Heart left ventricle (tissue), 16 donors: ENCODE measurements around the gene GRIA1. TPM values are rescaled to one million over a fixed set of nuclear protein-coding genes. Genes with fewer than 3 reads are reported as not detected.

ENCODE experiments used
- ATAC-seq, 4 donors: fragments of 200-7000 bp; cut with Tn5 transposase; one replicate each; pipeline ENCODE4 v1.9.1; 2020 to 2022; ENCODE audit warnings: moderate library complexity in 4 of 4, mild to moderate bottlenecking in 3 of 4, moderate number of reproducible peaks in 1 of 4
- DNase-seq, 5 donors: peaks; one replicate each; pipeline ENCODE4 v3.0.0-alpha.2; 2020
- H3K27ac ChIP-seq, 12 donors: fragments of 200-600 bp; sonication (generic) in 4 of 12; one replicate each; pipeline versions ENCODE4 v1.5.0 to v1.8.0; 2016 to 2022; ENCODE audit warnings: mild to moderate bottlenecking in 2 of 12
- H3K27me3 ChIP-seq, 9 donors: fragments of 200-600 bp; sonication (generic) in 2 of 9; one replicate each; pipeline versions ENCODE4 v1.5.1 to v1.8.0; 2016 to 2022; ENCODE audit warnings: mild to moderate bottlenecking in 3 of 9
- H3K36me3 ChIP-seq, 9 donors: fragments of 200-600 bp; sonication (generic) in 2 of 9; one replicate each; pipeline versions ENCODE4 v1.5.0 to v1.8.0; 2018 to 2022; ENCODE audit warnings: mild to moderate bottlenecking in 2 of 9
- H3K4me1 ChIP-seq, 12 donors: fragments of 200-600 bp; sonication (generic) in 4 of 12; one replicate each; pipeline versions ENCODE4 v1.5.0 to v1.8.0; 2016 to 2022; ENCODE audit warnings: mild to moderate bottlenecking in 3 of 12
- H3K4me3 ChIP-seq, 12 donors: fragments of 200-600 bp; sonication (generic) in 4 of 12; one replicate each; pipeline versions ENCODE4 v1.5.0 to v1.8.0; 2017 to 2022; ENCODE audit warnings: mild to moderate bottlenecking in 9 of 12, moderate library complexity in 4 of 12
- H3K9me3 ChIP-seq, 12 donors: fragments of 200-600 bp; sonication (generic) in 4 of 12; one replicate each; pipeline versions ENCODE4 v1.5.0 to v1.8.0; 2016 to 2022; ENCODE audit warnings: mild to moderate bottlenecking in 1 of 12
- CTCF ChIP-seq, 12 donors: fragments of 200-600 bp; sonication (generic) in 4 of 12; IDR thresholded peaks; one replicate each; pipeline versions ENCODE4 v1.5.0 to v1.8.0; 2018 to 2022; ENCODE audit warnings: antibody characterized with exemption in 12 of 12, mild to moderate bottlenecking in 5 of 12
- POLR2A ChIP-seq, 2 donors: fragments of 450-650 bp; IDR thresholded peaks; one replicate each; pipeline ENCODE4 v1.6.1; 2017; ENCODE audit warnings: antibody characterized with exemption in 2 of 2, mild to moderate bottlenecking in 2 of 2, moderate library complexity in 2 of 2
- WGBS, 4 donors: extraction: QIAGEN DNeasy Blood & Tissue Kit in 2 of 4; methylation state at CpG; one replicate each; pipeline versions ENCODE4 v1.1.5 to v1.1.7; 2013 to 2018; 5-methylcytosine and 5-hydroxymethylcytosine counted together
- intact Hi-C, 10 donors: fragments of 100-400 bp; cut with DNase I; formaldehyde crosslinking; loops; one replicate each; pipeline versions ENCODE4 v1.11.1 to v1.14.2; 2022
- polyA plus RNA-seq, 2 donors: library from polyadenylated mRNA; stranded (reverse); fragments of 200-250 nt; gene quantifications; one replicate each; pipeline ENCODE4 v1.2.3, GENCODE V29; 2013
- total RNA-seq, 9 donors: library from RNA; depleted of rRNA in 2 of 9; stranded (reverse); fragments of >200 nt in 2 of 9; fragmentation: NEBNext Ultra II Directional in 3 of 9; extraction: Animal tissue kit (Norgen Biotek cat#: 25700) in 3 of 9; gene quantifications; one replicate each; pipeline versions ENCODE4 v1.1.0 to v1.2.4, GENCODE V29; 2016 to 2023
- donor health status: ischemic (EF 13 %, LVEDD 7.1; RV severe dilation, severe dysfunction).
- donor health status: healthy with polysubstance abuse.
- donor health status: DM: no; HTN: yes; CAD: no.
- donor health status: DM: no; HTN: no; CAD: no.
- donor health status: ischemic (EF 25% LVEDD 6.9; RV normal size, moderate dysfunction).
- donor health status: ischemic (EF 25% LVEDD 5.7; RV mildly dilated, moderate dysfunction).
- donor health status: healthy.
- donor health status: DM: yes; HTN: yes; CAD: no.
- donor health status: ischemic (EF 35%, LVEDD 5.7; RV mildly dilated, moderate dysfunction).
- donor health status: nonischemic (EF 11% LVEDD 7.7; RV severe dilation, severe dysfunction).
- donor health status: DM: yes; HTN: yes; CAD: no.
- donor health status: PGD.
- donor health status: ischemic (EF 29% LVEDD 5.4; RV normal size, mild dysfunction).
- donor health status: nonischemic (EF 23%, LVEDD 6.1; RV moderate dilation, normal function).

Gene GRIA1
- total and polyA plus RNA-seq, 11 donors, result 0.07 to 1.5 (median 0.37) TPM; not detected in 3

- Histone ChIP-seq H3K36me3 (no peaks in the 10 kb centered on the region), H3K27ac (no peak overlapping the region), H3K4me1 (no peaks in the 10 kb centered on the region), H3K27me3 (no peaks in the 10 kb centered on the region), H3K9me3 (no peaks in the 10 kb centered on the region), H3K4me3 (no peak overlapping the region)
- ATAC-seq (no peak), DNase-seq (no peak)
- WGBS, 4 donors, result 45 to 84% (median 50%) methylated on average over 2 of the region's 2 CpGs
- intact Hi-C loops, result no loop called here
- no peak for TF ChIP-seq POLR2A (IDR thresholded peaks at IDR 0.05)
- TF ChIP-seq CTCF (IDR thresholded peaks at IDR 0.05), result no peak
Observed at GRCh38 chr5:153807801-153808200, 317.3 kb downstream of the GRIA1 start.

- Histone ChIP-seq H3K27ac (no peak overlapping the region), H3K4me1 (no peaks in the 10 kb centered on the region), H3K36me3 (no peaks in the 10 kb centered on the region), H3K4me3 (no peak overlapping the region), H3K9me3 (no peaks in the 10 kb centered on the region), H3K27me3 (no peaks in the 10 kb centered on the region)
- intact Hi-C loops, result no loop called here
- DNase-seq (no peak), ATAC-seq (no peak)
- TF ChIP-seq CTCF (IDR thresholded peaks at IDR 0.05) (no peak), POLR2A (IDR thresholded peaks at IDR 0.05) (no peak)
Observed at GRCh38 chr5:153809166-153809565, 318.7 kb downstream of the GRIA1 start.

- Histone ChIP-seq H3K36me3 (no peaks in the 10 kb centered on the region), H3K4me3 (no peak overlapping the region), H3K9me3 (no peaks in the 10 kb centered on the region), H3K27me3 (no peaks in the 10 kb centered on the region), H3K27ac (no peak overlapping the region), H3K4me1 (no peaks in the 10 kb centered on the region)
- WGBS, 4 donors, result 75 to 80% (median 78%) methylated on average over 4 of the region's 4 CpGs
- DNase-seq (no peak), ATAC-seq (no peak)
- intact Hi-C loops, result no loop called here
- TF ChIP-seq CTCF (IDR thresholded peaks at IDR 0.05), result no peak
- no peak for TF ChIP-seq POLR2A (IDR thresholded peaks at IDR 0.05)
Observed at GRCh38 chr5:153813901-153814300, 323.4 kb downstream of the GRIA1 start.

- no peak overlapping the region for H3K27ac ChIP-seq
- no peaks in the 10 kb centered on the region for H3K36me3 ChIP-seq
- no peaks in the 10 kb centered on the region for H3K27me3 ChIP-seq
- WGBS, 4 donors, result 62 to 75% (median 67%) methylated on average over 2 of the region's 2 CpGs
- H3K4me3 ChIP-seq, result no peak overlapping the region
- intact Hi-C loops, result no loop called here
- DNase-seq (no peak), ATAC-seq (no peak)
- no peaks in the 10 kb centered on the region for H3K9me3 ChIP-seq
- TF ChIP-seq CTCF (IDR thresholded peaks at IDR 0.05), result no peak
- no peak for TF ChIP-seq POLR2A (IDR thresholded peaks at IDR 0.05)
- no peaks in the 10 kb centered on the region for H3K4me1 ChIP-seq
Observed at GRCh38 chr5:153816870-153817269, 326.4 kb downstream of the GRIA1 start.
